Liver (tissue), 3 donors: ENCODE measurements around the gene MRPS16.

ENCODE experiments used
- TAF1 ChIP-seq: conservative IDR thresholded peaks from 2 replicates; pipeline ENCODE4 v1.6.1; 2016; ENCODE audit warnings: antibody characterized with exemption, mild to moderate bottlenecking
- TF ChIP-seq, protein P1 (sequence below): fragments of 150-350 bp; IDR thresholded peaks from 2 replicates; pipeline ENCODE4 v1.5.1; 2017; ENCODE audit warnings: improper control_type of control experiment, low read depth, low read length; ENCODE audit not compliant: missing input control
- TF ChIP-seq, protein P2 (sequence below): IDR thresholded peaks from 2 replicates; pipeline ENCODE4 v1.6.1; 2016; ENCODE audit warnings: antibody characterized with exemption, mild to moderate bottlenecking
- donor health status: healthy.
- donor health status: healthy.

DNA sequence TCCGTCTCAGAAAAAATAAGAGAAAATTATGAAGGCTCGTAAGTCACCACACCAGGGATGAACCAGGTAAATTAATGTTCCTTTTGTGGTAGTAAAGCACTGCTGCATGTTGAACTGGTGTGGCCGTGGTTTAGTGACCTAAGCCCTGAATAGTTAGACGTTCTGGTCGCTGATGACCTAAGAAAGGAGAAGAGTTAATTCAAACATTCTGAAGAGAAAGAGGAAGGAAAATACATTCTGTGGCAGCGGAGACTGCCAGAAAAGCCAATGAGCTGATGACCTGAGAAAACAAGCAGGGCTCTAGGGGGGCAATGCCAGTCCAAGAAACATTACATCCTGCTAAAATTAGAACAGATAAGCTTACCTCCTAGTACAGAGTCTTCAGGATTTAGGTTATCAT is 22.9 kb downstream of the MRPS16 start:
- TF ChIP-seq, protein P1, sequence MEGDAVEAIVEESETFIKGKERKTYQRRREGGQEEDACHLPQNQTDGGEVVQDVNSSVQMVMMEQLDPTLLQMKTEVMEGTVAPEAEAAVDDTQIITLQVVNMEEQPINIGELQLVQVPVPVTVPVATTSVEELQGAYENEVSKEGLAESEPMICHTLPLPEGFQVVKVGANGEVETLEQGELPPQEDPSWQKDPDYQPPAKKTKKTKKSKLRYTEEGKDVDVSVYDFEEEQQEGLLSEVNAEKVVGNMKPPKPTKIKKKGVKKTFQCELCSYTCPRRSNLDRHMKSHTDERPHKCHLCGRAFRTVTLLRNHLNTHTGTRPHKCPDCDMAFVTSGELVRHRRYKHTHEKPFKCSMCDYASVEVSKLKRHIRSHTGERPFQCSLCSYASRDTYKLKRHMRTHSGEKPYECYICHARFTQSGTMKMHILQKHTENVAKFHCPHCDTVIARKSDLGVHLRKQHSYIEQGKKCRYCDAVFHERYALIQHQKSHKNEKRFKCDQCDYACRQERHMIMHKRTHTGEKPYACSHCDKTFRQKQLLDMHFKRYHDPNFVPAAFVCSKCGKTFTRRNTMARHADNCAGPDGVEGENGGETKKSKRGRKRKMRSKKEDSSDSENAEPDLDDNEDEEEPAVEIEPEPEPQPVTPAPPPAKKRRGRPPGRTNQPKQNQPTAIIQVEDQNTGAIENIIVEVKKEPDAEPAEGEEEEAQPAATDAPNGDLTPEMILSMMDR, result no peak
- TF ChIP-seq, protein P2, sequence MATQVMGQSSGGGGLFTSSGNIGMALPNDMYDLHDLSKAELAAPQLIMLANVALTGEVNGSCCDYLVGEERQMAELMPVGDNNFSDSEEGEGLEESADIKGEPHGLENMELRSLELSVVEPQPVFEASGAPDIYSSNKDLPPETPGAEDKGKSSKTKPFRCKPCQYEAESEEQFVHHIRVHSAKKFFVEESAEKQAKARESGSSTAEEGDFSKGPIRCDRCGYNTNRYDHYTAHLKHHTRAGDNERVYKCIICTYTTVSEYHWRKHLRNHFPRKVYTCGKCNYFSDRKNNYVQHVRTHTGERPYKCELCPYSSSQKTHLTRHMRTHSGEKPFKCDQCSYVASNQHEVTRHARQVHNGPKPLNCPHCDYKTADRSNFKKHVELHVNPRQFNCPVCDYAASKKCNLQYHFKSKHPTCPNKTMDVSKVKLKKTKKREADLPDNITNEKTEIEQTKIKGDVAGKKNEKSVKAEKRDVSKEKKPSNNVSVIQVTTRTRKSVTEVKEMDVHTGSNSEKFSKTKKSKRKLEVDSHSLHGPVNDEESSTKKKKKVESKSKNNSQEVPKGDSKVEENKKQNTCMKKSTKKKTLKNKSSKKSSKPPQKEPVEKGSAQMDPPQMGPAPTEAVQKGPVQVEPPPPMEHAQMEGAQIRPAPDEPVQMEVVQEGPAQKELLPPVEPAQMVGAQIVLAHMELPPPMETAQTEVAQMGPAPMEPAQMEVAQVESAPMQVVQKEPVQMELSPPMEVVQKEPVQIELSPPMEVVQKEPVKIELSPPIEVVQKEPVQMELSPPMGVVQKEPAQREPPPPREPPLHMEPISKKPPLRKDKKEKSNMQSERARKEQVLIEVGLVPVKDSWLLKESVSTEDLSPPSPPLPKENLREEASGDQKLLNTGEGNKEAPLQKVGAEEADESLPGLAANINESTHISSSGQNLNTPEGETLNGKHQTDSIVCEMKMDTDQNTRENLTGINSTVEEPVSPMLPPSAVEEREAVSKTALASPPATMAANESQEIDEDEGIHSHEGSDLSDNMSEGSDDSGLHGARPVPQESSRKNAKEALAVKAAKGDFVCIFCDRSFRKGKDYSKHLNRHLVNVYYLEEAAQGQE, result no peak
- no peak for TF ChIP-seq TAF1
